ENCODE results near the gene ABCC6. TPM values are rescaled to one million over a fixed set of nuclear protein-coding genes. Genes with fewer than 3 reads are reported as not detected.
A peak's percentile ranks its signal among the peaks of the same experiment; 100 is the strongest.
"Not testable (repeated sequence)": the region's sequence is repeated elsewhere in the genome, so short reads cannot be mapped to it uniquely, and the experiment has no call there.

Gene ABCC6
- total RNA-seq, 2 donors from 2014 or later, result 0.38 to 0.74 TPM

DNA sequence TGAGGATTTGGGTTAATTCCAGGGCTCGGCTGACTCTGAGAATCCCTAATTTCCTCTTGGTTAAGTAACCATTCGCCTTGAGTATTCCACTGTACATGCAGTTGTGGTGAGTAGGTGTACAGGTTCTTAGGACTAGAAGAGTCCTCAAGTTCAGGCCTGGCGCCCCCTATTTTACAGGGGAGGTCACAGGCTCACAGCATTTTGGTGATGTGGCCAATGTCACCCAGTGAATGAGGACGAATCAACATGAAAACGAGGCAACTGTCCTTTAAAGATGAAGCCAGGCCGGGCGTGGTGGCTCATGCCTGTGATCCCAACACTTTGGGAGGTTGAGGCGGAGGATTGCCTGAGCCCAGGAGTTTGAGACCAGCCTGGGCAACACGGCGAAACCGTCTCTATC, 55.4 kb downstream of the ABCC6 start:
- DNase-seq (ENCODE audit: low spot score), result peak; percentile 60
- intact Hi-C loops (cut with DNase I), result no loop called here

GRCh38 chr16:16166949-16167348, 56.3 kb downstream of the ABCC6 start:
- no peak for DNase-seq (ENCODE audit: low spot score)
- intact Hi-C loops (cut with DNase I), result no loop called here

DNA sequence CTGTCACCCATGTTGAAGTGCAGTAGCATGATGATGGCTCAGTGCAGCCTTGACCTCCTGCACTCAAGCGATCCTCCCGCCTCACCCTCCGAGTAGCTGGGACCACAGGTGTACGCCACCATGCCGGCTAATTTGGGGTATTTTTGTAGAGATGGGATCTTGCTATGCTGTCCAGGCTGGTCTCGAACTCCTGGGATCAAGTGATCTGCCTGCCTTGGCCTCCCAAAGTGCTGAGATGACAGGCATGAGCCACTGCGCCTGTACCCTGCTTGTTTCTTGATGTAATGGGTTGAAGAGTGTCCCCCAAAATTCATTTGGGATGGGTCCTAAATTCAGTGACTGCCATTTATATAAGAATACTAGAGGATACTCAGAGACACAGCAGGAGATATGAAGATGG, 57.2 kb downstream of the ABCC6 start:
- DNase-seq (ENCODE audit: low spot score), result no peak
- intact Hi-C loops (cut with DNase I), result no loop called here

DNA sequence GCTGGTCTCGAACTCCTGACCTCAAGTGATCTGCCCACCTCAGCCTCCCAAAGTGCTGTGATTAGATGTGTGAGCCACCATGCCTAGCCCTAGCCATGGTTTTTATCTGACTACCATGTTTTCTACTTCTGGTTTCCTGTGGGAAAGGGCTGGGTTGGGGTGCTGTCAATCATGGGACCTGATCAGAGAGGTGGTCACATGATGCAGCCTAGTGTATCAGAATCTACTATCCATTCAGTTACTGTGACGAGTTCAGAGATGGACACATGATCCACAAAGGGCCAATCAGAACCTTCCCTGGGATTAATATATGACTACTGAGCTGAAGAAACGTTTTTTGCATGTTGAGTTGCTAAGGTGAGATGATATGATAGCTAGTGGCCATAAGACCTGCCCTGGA, 59.1 kb downstream of the ABCC6 start:
- DNase-seq (ENCODE audit: low spot score), result no peak
- intact Hi-C loops (cut with DNase I), result no loop called here

DNA sequence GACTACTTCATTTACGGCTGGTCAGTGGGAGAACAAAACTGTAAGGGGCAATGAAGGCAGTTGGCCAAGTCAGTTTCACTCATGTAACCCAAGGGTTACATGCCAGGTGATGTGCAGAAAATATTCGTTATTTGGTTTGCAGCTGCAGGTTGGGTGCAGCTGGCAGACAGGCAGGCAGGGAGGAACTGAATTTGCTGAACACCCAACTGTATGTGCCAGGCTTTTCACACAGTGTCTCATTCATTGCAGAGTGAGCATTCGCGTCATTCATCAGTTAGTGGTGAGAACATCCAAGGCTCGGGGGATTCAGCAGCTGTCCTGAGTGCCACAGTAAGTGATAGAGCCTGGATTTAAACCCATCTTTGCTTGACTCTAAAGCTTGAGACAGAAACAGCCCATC, 59.7 kb downstream of the ABCC6 start:
- no peak for DNase-seq (ENCODE audit: low spot score)
- intact Hi-C loops (cut with DNase I), result no loop called here

DNA sequence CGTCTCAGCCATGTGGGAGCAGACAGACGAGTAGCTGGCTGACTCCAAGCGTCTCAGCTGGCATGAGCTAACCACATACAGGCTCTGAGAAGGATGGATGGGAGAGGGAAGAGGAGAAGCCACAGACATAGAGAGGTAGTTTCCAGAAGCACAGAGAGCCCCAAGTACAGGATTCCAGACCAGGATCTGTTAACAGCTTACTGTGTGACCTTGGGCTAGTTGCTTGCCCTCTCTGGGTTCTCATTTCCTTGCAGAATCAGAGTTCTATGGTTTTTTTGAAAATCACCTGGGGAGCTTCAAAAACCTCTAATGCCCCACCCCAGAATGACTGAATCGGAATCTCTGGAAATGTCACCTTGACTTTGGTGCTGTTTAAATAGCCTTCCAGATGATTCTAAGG, 60.2 kb downstream of the ABCC6 start:
- DNase-seq (ENCODE audit: low spot score), result no peak
- intact Hi-C loops (cut with DNase I), result no loop called here

- intact Hi-C loops (cut with DNase I), result no loop called here
Measured at GRCh38 chr16:16162591-16162990, 60.7 kb downstream of the ABCC6 start.

DNA sequence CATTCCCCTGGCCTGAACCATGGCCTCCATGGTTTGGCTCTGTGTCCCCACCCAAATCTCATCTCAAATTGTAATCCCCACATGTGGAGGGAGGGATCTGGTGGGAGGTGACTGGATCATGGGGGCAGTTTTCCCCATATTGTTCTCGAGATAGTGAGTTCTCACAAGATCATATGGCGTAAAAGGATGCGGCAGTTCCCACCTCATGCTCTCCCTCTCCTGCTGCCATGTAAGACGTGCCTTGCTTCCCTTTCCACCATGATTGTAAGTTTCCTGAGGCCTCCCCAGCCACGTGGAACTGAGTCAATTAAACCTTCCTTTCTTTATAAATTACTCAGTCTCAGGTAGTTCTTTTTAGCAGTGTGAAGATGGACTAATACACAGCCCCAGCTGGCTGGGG, 61.5 kb downstream of the ABCC6 start:
- not testable (repeated sequence) for DNase-seq (ENCODE audit: low spot score)

More at GRCh38 chr16:16162591-16162990, 60.7 kb downstream of the ABCC6 start:
- no peak for DNase-seq (ENCODE audit: low spot score)

GRCh38 chr16:16161319-16161718, 62.0 kb downstream of the ABCC6 start:
- intact Hi-C loops (cut with DNase I), result no loop called here
- no peak for DNase-seq (ENCODE audit: low spot score)

More for the DNA sequence above, 61.5 kb downstream of the ABCC6 start:
- intact Hi-C loops (cut with DNase I), result not testable (repeated sequence)

DNA sequence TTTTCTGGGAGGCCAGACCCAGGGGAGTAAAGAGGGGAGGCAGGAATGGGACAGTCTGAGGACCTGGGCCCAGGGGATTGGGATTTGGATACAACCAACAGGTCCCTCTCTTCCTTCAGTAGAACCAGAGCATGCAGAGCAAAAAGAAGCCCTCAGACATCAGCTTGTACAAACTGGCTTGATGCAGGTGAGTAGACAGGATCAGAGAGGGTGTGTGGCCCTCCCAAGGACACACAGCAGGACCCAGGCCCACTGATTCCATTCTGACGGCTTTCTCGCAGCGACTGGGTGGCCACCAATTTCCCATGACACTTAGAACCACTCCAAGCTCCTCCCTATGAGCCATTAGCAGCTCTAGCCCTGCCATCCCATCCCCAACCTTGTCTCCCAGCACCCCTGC, 63.6 kb downstream of the ABCC6 start:
- intact Hi-C loops (cut with DNase I), result no loop called here
- peak; percentile 35 for DNase-seq (ENCODE audit: low spot score)

DNA sequence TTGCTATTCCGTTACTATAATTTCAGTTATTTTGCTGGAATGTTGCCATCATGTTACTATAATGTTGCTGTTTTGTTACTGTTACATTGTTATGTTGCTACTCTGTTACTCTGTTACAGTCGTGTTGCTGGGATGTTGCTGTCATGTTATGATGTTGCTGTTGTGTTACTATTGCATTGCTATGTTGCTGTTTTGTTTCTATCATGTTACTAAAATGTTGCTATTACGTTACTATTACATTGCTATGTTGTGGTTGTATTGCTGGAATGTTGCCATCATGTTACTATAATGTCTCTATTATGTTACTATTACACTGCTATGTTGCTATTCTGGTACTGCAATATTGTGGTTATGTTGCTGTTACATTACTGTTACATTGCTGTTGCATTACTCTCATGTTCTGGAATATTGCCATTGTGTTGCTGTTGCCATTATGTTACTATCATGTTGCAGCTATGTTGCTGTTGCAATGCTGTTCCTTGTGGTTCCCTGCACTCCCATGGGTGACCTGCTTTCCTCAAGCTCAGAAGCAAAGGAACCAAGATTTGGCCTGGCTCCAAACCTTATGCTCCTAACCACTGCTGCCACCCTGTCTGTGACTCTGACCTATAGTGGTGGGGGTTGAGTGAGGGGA, 64.4 kb downstream of the ABCC6 start:
- DNase-seq (ENCODE audit: low spot score), result no peak
- intact Hi-C loops (cut with DNase I), result no loop called here

GRCh38 chr16:16158082-16158658, 65.1 kb downstream of the ABCC6 start:
- intact Hi-C loops (cut with DNase I), result no loop called here
- DNase-seq (ENCODE audit: low spot score), result no peak

- no peak for DNase-seq (ENCODE audit: low spot score)
- intact Hi-C loops (cut with DNase I), result no loop called here
Measured at GRCh38 chr16:16157166-16157565, 66.1 kb downstream of the ABCC6 start.

GRCh38 chr16:16155234-16155633, 68.1 kb downstream of the ABCC6 start:
- intact Hi-C loops (cut with DNase I), result no loop called here

DNA sequence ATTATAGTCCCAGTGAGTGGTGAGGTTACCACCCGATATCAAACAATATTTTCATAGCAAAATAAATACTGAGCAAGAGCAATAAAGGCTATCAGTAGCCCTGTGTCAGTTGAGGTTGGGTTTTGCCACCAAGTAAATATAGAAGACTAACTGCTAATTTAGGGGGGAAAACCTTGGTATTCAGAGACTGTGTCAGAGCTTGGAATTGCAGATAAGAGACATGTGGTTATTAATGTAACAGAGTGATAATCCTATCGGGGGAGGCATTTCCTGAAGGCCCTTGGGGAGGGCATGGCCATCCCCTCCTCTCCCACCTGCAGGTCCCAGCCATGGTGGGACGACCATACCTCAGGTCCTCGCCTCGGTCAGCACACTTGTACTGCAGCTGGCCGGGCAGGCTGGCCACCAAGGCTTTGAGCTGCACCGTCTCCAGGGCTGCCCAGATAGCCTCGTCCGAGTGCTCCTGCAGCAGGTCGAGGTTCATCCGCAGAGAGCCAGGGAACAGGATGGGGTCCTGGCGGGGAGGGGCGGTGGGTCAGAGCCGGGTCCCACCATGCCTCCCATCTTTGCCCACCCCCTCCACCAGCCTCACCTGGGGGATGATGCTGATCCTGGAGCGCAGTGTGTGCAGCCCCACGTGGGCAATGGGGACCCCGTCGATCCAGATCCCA, 68.9 kb downstream of the ABCC6 start:
- DNase-seq (ENCODE audit: low spot score), result peak; percentile 66
- intact Hi-C loops (cut with DNase I), result loop anchor here in 1 of 2 donors (5.0 kb wide), 1 partner anchor 38 kb away; no protein-coding TSS in a partner anchor

More at GRCh38 chr16:16155234-16155633, 68.1 kb downstream of the ABCC6 start:
- no peak for DNase-seq (ENCODE audit: low spot score)

DNA sequence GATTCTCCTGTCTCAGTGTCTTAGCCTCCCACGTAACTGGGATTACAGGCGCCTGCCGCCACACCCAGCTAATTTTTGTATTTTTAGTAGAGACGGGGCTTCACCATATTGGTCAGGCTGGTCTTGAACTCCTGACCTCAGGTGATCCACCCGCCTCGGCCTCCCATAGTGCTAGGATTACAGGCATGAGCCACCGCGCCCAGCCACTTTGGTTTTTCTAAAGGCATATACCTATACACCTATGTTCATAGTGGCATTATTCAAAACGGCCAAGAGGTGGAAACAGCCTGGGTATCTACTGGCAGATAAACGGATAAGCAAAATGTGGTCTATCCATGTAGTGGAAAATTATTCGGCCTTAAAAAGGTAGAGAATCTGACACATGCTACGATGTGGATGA, 70.3 kb downstream of the ABCC6 start:
- intact Hi-C loops (cut with DNase I), result loop anchor here in 1 of 2 donors (5.0 kb wide), 1 partner anchor 39 kb away; no protein-coding TSS in a partner anchor
- DNase-seq (ENCODE audit: low spot score), result peak; percentile 25

- intact Hi-C loops (cut with DNase I), result loop anchor here in 1 of 2 donors (5.0 kb wide), 1 partner anchor 41 kb away; no protein-coding TSS in a partner anchor
Measured at GRCh38 chr16:16151315-16151714, 72.0 kb downstream of the ABCC6 start.

DNA sequence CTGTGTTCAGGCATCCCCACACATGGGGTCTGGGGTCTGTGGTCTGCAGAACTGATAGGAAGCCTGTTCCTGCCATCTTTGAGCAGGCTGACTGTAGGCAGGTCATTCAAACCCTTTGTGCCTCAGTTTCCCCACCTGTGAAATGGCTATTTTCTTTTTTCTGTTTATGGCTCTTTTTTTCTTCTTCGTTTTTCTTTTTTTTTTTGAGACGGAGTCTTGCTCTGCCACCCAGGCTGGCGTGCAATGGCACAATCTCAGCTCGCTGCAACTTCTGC, 72.5 kb downstream of the ABCC6 start:
- intact Hi-C loops (cut with DNase I), result loop anchor here in 1 of 2 donors (5.0 kb wide), 1 partner anchor 41 kb away; no protein-coding TSS in a partner anchor
- DNase-seq (ENCODE audit: low spot score), result no peak

More at GRCh38 chr16:16151315-16151714, 72.0 kb downstream of the ABCC6 start:
- DNase-seq (ENCODE audit: low spot score), result peak; percentile 38

DNA sequence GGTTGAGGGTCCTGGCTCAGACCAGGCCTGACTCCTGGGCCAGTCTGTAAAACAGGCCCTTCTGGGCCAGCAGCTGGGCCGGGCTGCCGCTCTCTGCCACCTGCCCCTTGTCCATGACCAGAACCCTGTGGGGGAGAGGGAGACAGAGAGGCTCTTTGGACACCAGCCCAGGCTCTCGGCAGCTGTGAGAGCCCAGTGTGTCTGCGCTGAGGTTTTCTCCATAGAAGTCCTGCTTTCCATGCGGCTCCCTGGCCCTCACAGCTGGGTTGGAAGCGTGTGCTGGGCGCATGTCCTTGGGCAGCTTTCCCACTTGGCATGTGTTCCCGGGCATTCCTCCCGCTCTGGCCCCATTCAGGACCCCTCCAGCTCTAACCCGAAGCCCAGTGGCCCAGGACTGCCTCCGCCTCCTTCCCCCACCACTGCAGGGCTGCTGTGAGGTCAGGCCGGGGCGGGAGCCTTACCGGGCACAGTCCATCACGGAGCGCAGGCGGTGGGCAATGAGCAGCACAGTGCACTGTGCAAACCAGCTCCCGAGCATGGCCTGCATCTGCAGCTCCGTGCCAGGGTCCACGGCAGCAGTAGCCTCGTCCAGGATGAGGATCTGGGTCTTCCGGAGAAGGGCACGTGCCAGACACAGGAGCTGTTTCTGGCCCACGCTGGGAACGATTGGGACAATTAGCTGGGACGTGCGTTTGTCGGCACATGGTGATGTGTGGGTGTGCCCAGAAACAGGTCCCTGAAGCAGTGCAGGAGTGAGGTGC, 73.0 kb downstream of the ABCC6 start:
- peak; percentile 82 for DNase-seq (ENCODE audit: low spot score)
- intact Hi-C loops (cut with DNase I), result loop anchor here in 1 of 2 donors (5.0 kb wide), 1 partner anchor 42 kb away; no protein-coding TSS in a partner anchor

GRCh38 chr16:16149710-16150116, 73.6 kb downstream of the ABCC6 start:
- DNase-seq (ENCODE audit: low spot score), result peak; percentile 72
- intact Hi-C loops (cut with DNase I), result loop anchor here in 1 of 2 donors (5.0 kb wide), 1 partner anchor 43 kb away; no protein-coding TSS in a partner anchor

Measured in posterior vena cava (tissue), 2 donors.